OCI-M2 (cell line): ENCODE data around the gene AUTS2.

Experiments used
- DNase-seq: peaks from one replicate; lab custom pipeline; 2025; ENCODE audit not compliant: unreplicated experiment; lab: John Stamatoyannopoulos, UW

The AUTS2 gene

GRCh38 chr7:69922026-69922803, 323.9 kb downstream of the AUTS2 start:
- DNase-seq = no peak

GRCh38 chr7:69927461-69927860, 329.2 kb downstream of the AUTS2 start:
- no peak for DNase-seq

GRCh38 chr7:69928621-69929020, 330.3 kb downstream of the AUTS2 start:
- no peak for DNase-seq

- no peak for DNase-seq
These were observed 331.3 kb downstream of the AUTS2 start for GRCh38 chr7:69929622-69930021.

GRCh38 chr7:69932034-69932628, 333.9 kb downstream of the AUTS2 start:
- no peak for DNase-seq

- no peak for DNase-seq
These were observed 336.0 kb downstream of the AUTS2 start for GRCh38 chr7:69934144-69934903.

GRCh38 chr7:69935107-69935506, 336.8 kb downstream of the AUTS2 start:
- no peak for DNase-seq

GRCh38 chr7:69937097-69937496, 338.8 kb downstream of the AUTS2 start:
- no peak for DNase-seq

- no peak for DNase-seq
These were observed 341.0 kb downstream of the AUTS2 start for GRCh38 chr7:69939317-69939716.

- DNase-seq = no peak
These were observed 342.9 kb downstream of the AUTS2 start for GRCh38 chr7:69941077-69941651.

GRCh38 chr7:69942573-69942972, 344.3 kb downstream of the AUTS2 start:
- DNase-seq = no peak

GRCh38 chr7:69946901-69947300, 348.6 kb downstream of the AUTS2 start:
- no peak for DNase-seq

GRCh38 chr7:69947998-69948397, 349.7 kb downstream of the AUTS2 start:
- DNase-seq = no peak

GRCh38 chr7:69949122-69949521, 350.8 kb downstream of the AUTS2 start:
- DNase-seq = no peak

GRCh38 chr7:69951458-69951857, 353.2 kb downstream of the AUTS2 start:
- DNase-seq = no peak

GRCh38 chr7:69953136-69954067, 355.1 kb downstream of the AUTS2 start:
- DNase-seq = no peak

- no peak for DNase-seq
These were observed 358.3 kb downstream of the AUTS2 start for GRCh38 chr7:69956541-69956940.

- no peak for DNase-seq
These were observed 359.4 kb downstream of the AUTS2 start for GRCh38 chr7:69957661-69958060.

- DNase-seq = no peak
These were observed 361.7 kb downstream of the AUTS2 start for GRCh38 chr7:69959789-69960499.

- DNase-seq = no peak
These were observed 363.2 kb downstream of the AUTS2 start for GRCh38 chr7:69961436-69961835.
